Calu3 (cell line): Measurements from ENCODE around the gene IGF2. TPM values are rescaled to one million over a fixed set of nuclear protein-coding genes. Genes with fewer than 3 reads are reported as not detected.

Source experiments
- BruUV-seq: library from RNA; stranded (reverse); fragments of 400-500 nt; replicated peaks from 2 replicates; lab custom pipeline; 2021; lab: Mats Ljungman, UMichigan
- CTCF ChIA-PET: fragments of 300-600 bp; sonication (Branson Sonifier 250); formaldehyde crosslinking; loops from one replicate; lab custom pipeline; 2022; ENCODE audit warnings: antibody characterized with exemption; lab: Charles Lee
- DNase-seq: peaks from one replicate; pipeline ENCODE4 v3.0.0; 2022
- H3K27ac Mint-ChIP-seq: one replicate; pipeline ENCODE4 v1.8.0; 2022; ENCODE audit warnings: mixed read lengths; ENCODE audit not compliant: unreplicated experiment
- H3K27me3 Mint-ChIP-seq: one replicate; pipeline ENCODE4 v1.8.0; 2022; ENCODE audit warnings: mixed read lengths; ENCODE audit not compliant: unreplicated experiment
- H3K36me3 Mint-ChIP-seq: one replicate; pipeline ENCODE4 v1.8.0; 2022; ENCODE audit warnings: mild to moderate bottlenecking, moderate library complexity, mixed read lengths; ENCODE audit not compliant: insufficient read depth, unreplicated experiment
- H3K4me1 Mint-ChIP-seq: one replicate; pipeline ENCODE4 v1.8.0; 2022; ENCODE audit warnings: mild to moderate bottlenecking, low read depth, mixed read lengths; ENCODE audit not compliant: unreplicated experiment
- H3K4me3 Mint-ChIP-seq: one replicate; pipeline ENCODE4 v1.8.0; 2022; ENCODE audit warnings: mild to moderate bottlenecking, low read depth, moderate library complexity, mixed read lengths; ENCODE audit not compliant: unreplicated experiment
- H3K9me3 Mint-ChIP-seq: one replicate; pipeline ENCODE4 v1.8.0; 2022; ENCODE audit warnings: low read depth, mixed read lengths; ENCODE audit not compliant: unreplicated experiment
- intact Hi-C: fragments of 100-400 bp; cut with micrococcal nuclease; formaldehyde crosslinking; loops from one replicate; pipeline ENCODE4 v1.10.0; 2022; ENCODE audit not compliant: unreplicated experiment
- total RNA-seq: library from RNA; stranded (reverse); gene quantifications from 2 replicates; pipeline ENCODE4 v1.2.3, GENCODE V29; 2022
- TF ChIP-seq, protein P1 (sequence below): fragments of 200-600 bp; IDR thresholded peaks from one replicate; pipeline ENCODE4 v1.8.0; 2022; ENCODE audit warnings: antibody characterized with exemption; ENCODE audit not compliant: unreplicated experiment

Gene IGF2
- total RNA-seq, 1 experiment from 2014 or later, result 0.45 TPM

GRCh38 chr11:2123628-2123960 lies 15.6 kb downstream of the IGF2 start:
- H3K4me1 Mint-ChIP-seq, result no peaks in the 10 kb centered on the region
- BruUV-seq, result no TSS peak
- no peak for DNase-seq
- CTCF ChIA-PET, result no interaction called here
- H3K9me3 Mint-ChIP-seq, result no peaks in the 10 kb centered on the region
- intact Hi-C loops, result no loop called here
- peak overlapping the region; percentile 53 for H3K27ac Mint-ChIP-seq
- H3K4me3 Mint-ChIP-seq, result no peak overlapping the region
- H3K27me3 Mint-ChIP-seq, result peaks cover 81% of the 10 kb centered on the region
- H3K36me3 Mint-ChIP-seq, result no peaks in the 10 kb centered on the region
- TF ChIP-seq, protein P1, sequence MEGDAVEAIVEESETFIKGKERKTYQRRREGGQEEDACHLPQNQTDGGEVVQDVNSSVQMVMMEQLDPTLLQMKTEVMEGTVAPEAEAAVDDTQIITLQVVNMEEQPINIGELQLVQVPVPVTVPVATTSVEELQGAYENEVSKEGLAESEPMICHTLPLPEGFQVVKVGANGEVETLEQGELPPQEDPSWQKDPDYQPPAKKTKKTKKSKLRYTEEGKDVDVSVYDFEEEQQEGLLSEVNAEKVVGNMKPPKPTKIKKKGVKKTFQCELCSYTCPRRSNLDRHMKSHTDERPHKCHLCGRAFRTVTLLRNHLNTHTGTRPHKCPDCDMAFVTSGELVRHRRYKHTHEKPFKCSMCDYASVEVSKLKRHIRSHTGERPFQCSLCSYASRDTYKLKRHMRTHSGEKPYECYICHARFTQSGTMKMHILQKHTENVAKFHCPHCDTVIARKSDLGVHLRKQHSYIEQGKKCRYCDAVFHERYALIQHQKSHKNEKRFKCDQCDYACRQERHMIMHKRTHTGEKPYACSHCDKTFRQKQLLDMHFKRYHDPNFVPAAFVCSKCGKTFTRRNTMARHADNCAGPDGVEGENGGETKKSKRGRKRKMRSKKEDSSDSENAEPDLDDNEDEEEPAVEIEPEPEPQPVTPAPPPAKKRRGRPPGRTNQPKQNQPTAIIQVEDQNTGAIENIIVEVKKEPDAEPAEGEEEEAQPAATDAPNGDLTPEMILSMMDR, result peak; percentile 20

DNA sequence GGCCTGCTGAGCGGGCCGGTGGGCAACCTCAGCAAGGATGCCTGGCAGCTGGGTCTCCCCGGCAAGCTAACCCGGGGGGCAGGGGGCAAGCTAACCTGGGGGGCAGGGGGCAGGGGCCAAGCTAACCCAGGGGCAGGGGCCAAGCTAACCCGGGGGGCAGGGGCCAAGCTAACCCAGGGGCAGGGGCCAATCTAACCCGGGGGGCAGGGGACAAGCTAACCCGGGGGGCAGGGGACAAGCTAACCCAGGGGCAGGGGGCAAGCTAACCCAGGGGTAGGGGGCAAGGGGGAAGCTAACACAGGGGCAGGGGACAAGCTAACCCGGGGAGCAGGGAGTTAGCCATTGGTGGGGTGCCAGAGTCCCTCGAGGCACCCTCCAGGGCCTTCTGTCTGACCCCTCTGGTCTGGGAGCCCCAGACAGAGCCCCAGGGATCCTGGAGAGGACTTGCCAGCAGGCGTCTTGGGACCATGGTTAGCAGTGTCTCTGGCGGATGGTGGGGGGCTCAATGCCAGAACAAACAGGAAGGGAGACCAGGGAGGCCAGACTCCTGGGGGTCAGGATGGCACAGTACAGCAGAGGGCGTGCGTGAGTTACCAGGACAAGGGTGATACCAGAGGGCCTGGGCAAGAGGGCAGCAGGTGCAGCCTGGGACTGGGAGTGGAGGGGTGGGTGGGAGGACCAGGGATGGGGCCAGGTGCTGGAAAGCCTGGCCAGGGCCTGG lies 16.1 kb downstream of the IGF2 start:
- Mint-ChIP-seq H3K9me3 (no peaks in the 10 kb centered on the region), H3K36me3 (no peaks in the 10 kb centered on the region), H3K4me3 (no peak overlapping the region), H3K27ac (peak overlapping the region; percentile 53), H3K27me3 (peaks cover 83% of the 10 kb centered on the region), H3K4me1 (no peaks in the 10 kb centered on the region)
- intact Hi-C loops, result no loop called here
- TF ChIP-seq, protein P1, result peak; percentile 45
- BruUV-seq, result no TSS peak
- CTCF ChIA-PET, result interaction anchor here (0.6 to 0.8 kb wide), 2 partner anchors 9 to 119 kb away, joined by 3 to 5 read pairs; no protein-coding TSS in a partner anchor
- DNase-seq, result no peak

DNA sequence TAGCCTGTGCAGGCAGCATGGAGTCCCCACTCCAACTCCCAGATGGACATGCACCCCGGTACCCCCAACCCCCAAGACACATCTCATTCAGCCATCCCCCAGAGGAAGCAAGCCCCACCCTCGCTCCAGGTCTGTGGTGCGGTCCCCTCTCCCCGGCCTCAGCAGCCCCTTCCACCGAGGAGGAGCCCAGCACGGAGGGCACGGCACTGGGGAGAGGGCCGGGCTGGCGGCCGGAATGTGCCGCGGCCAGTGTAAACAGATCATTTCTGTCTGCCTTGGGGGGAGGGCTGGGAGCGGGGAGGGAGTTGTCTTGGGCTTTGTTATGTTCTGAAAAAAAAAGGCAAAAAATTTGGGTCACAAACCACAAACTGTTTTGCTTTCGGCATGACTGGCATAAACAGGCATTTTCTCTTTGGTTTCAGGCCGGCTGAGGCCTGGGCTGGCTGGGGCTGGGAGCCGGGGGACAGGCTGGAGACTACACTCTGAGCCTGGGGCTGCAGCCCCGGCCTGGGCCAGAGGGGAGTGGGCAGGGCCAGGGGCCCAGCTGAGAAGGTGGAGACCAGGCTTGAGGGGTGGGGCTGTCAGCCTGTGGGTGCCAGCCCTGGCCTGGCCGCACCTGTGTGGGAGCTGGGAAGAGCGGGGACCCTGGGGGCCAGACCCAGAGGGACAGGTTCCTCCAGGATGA lies 16.8 kb downstream of the IGF2 start:
- Mint-ChIP-seq H3K4me3 (no peak overlapping the region), H3K4me1 (no peaks in the 10 kb centered on the region), H3K9me3 (no peaks in the 10 kb centered on the region), H3K36me3 (no peaks in the 10 kb centered on the region), H3K27ac (no peak overlapping the region), H3K27me3 (peaks cover 90% of the 10 kb centered on the region)
- no peak for DNase-seq
- TF ChIP-seq, protein P1, result no peak
- intact Hi-C loops, result no loop called here
- CTCF ChIA-PET, result interaction anchor here (0.6 to 0.8 kb wide), 2 partner anchors 9 to 118 kb away, joined by 3 to 5 read pairs; no protein-coding TSS in a partner anchor
- BruUV-seq, result no TSS peak

DNA sequence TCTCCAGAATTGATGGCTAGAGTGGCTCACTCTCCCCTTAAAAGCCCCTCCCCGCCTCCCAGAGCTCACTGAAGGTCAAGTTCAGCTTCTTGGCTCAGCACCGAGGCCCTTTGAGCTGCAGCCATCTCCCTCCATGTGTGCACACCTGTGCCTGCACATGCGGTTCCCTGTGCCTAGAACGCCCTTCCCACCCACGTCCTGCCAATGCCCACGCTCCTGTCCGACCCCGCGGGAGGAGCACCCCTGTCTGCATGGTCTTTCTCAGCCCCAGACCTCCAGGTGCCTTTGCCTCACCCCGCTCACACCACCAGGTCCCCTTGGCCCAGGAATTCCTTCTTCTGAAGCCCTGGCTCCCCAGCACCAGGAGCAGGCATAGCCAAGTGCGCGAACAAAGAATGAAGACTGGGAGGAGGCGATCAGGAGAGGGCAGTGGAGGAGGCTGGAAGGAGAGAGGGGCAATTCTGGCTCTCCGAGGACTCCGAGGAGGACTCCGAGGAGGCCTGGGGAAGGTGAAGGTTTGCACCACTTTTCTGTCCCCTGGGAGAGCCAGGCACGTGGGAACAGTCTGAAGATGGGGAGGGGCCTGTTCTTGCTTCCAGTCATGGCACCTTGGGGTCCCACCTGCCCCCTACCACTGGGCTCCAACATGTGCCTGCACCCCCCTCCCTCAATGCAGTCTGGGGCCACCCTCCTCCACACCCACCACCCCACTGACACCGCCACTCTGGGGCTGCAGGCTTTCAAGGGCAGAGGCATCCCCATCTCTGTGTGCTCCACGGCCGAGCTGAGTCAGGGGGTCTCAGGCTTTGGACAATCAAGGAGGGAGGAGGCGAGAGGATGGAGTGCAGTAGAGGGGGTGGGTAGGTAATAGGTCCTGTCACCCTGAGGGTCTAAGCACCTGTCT lies 17.7 kb downstream of the IGF2 start:
- H3K27ac Mint-ChIP-seq, result no peak overlapping the region
- no peaks in the 10 kb centered on the region for H3K36me3 Mint-ChIP-seq
- H3K9me3 Mint-ChIP-seq, result peaks cover 1% of the 10 kb centered on the region
- BruUV-seq, result no TSS peak
- TF ChIP-seq, protein P1, result no peak
- H3K27me3 Mint-ChIP-seq, result peaks cover 99% of the 10 kb centered on the region
- intact Hi-C loops, result no loop called here
- CTCF ChIA-PET, result interaction anchor here (0.5 to 1.0 kb wide), 3 partner anchors 29 to 1264 kb away, joined by 3 to 4 read pairs (median 4); no protein-coding TSS in a partner anchor
- DNase-seq, result no peak
- no peaks in the 10 kb centered on the region for H3K4me1 Mint-ChIP-seq
- no peak overlapping the region for H3K4me3 Mint-ChIP-seq
